WTC11 (cell line): ENCODE data around the gene ITPKA. TPM values are rescaled to one million over a fixed set of nuclear protein-coding genes. Genes with fewer than 3 reads are reported as not detected.

Experiments used
- ATAC-seq: fragments of 200-7000 bp; cut with Tn5 transposase; 2 replicates; pipeline ENCODE4 v1.10.0; 2021; ENCODE audit warnings: mild to moderate bottlenecking, moderate library complexity
- CTCF ChIA-PET: fragments of 300-600 bp; sonication (Branson Sonifier 250); formaldehyde crosslinking; loops from one replicate; lab custom pipeline; 2021; ENCODE audit warnings: antibody characterized with exemption; lab: Charles Lee
- POLR2A ChIA-PET: fragments of 350-600 bp; sonication (Branson Sonifier 250); formaldehyde crosslinking; loops from one replicate; lab custom pipeline; 2021; ENCODE audit warnings: antibody characterized with exemption; lab: Charles Lee
- DNase-seq: peaks from one replicate; pipeline ENCODE4 v3.0.0; 2021; ENCODE audit warnings: low spot score
- H3K27ac Mint-ChIP-seq: 2 replicates; pipeline ENCODE4 v1.8.0; 2021; ENCODE audit warnings: mixed read lengths
- H3K27me3 Mint-ChIP-seq: 2 replicates; pipeline ENCODE4 v1.8.0; 2021; ENCODE audit warnings: low read depth, mild to moderate bottlenecking, moderate library complexity, mixed read lengths
- H3K36me3 Mint-ChIP-seq: 2 replicates; pipeline ENCODE4 v1.8.0; 2021; ENCODE audit warnings: mixed read lengths
- H3K4me1 Mint-ChIP-seq: 2 replicates; pipeline ENCODE4 v1.8.0; 2022; ENCODE audit warnings: mixed read lengths
- H3K4me3 Mint-ChIP-seq: 2 replicates; pipeline ENCODE4 v1.8.0; 2021; ENCODE audit warnings: mild to moderate bottlenecking, moderate library complexity, mixed read lengths
- H3K9me3 Mint-ChIP-seq: 2 replicates; pipeline ENCODE4 v1.8.0; 2021; ENCODE audit warnings: mixed read lengths
- ARID4B ChIP-seq: sonication (generic); formaldehyde crosslinking; IDR thresholded peaks from 2 replicates; pipeline ENCODE4 v1.8.0; 2023; ENCODE audit warnings: missing genetic modification reagents, mild to moderate bottlenecking, borderline replicate concordance
- ATF2 ChIP-seq: sonication (generic); formaldehyde crosslinking; IDR thresholded peaks from 2 replicates; pipeline ENCODE4 v1.8.1; 2022; ENCODE audit warnings: low read depth, missing genetic modification reagents, borderline replicate concordance
- CREM ChIP-seq: sonication (generic); formaldehyde crosslinking; IDR thresholded peaks from 2 replicates; pipeline ENCODE4 v1.8.1; 2022; ENCODE audit warnings: mild to moderate bottlenecking, missing genetic modification reagents, moderate library complexity
- E2F1 ChIP-seq: sonication (generic); formaldehyde crosslinking; IDR thresholded peaks from 2 replicates; pipeline ENCODE4 v1.8.0; 2022; ENCODE audit warnings: mild to moderate bottlenecking, missing genetic modification reagents
- EMX1 ChIP-seq: fragments of 250-450 bp; sonication (Bioruptor Pico); IDR thresholded peaks from 2 replicates; pipeline ENCODE4 v1.8.0; 2021; ENCODE audit warnings: mild to moderate bottlenecking
- FOXJ3 ChIP-seq: sonication (generic); formaldehyde crosslinking; IDR thresholded peaks from 2 replicates; pipeline ENCODE4 v1.9.0; 2021; ENCODE audit warnings: missing genetic modification reagents, mild to moderate bottlenecking, borderline replicate concordance
- FOXP1 ChIP-seq: sonication (generic); formaldehyde crosslinking; IDR thresholded peaks from 2 replicates; pipeline ENCODE4 v1.8.0; 2022; ENCODE audit warnings: missing genetic modification reagents, mild to moderate bottlenecking, moderate library complexity, borderline replicate concordance
- IRF1 ChIP-seq: sonication (generic); formaldehyde crosslinking; IDR thresholded peaks from 2 replicates; pipeline ENCODE4 v1.8.0; 2023; ENCODE audit warnings: missing genetic modification reagents
- KAT7 ChIP-seq: sonication (generic); formaldehyde crosslinking; IDR thresholded peaks from 2 replicates; pipeline ENCODE4 v1.8.1; 2023; ENCODE audit warnings: missing genetic modification reagents, mild to moderate bottlenecking, borderline replicate concordance
- MYBL2 ChIP-seq: sonication (generic); formaldehyde crosslinking; IDR thresholded peaks from 2 replicates; pipeline ENCODE4 v1.8.1; 2023; ENCODE audit warnings: mild to moderate bottlenecking, moderate library complexity, missing genetic modification reagents
- NR3C1 ChIP-seq: sonication (generic); formaldehyde crosslinking; conservative IDR thresholded peaks from 2 replicates; pipeline ENCODE4 v1.8.1; 2023; ENCODE audit warnings: low read depth, mild to moderate bottlenecking, missing genetic modification reagents
- OVOL2 ChIP-seq: fragments of 250-450 bp; sonication (Bioruptor Pico); IDR thresholded peaks from 2 replicates; pipeline ENCODE4 v1.9.0; 2021; ENCODE audit warnings: mild to moderate bottlenecking, borderline replicate concordance
- PRDM15 ChIP-seq: sonication (generic); formaldehyde crosslinking; IDR thresholded peaks from 2 replicates; pipeline ENCODE4 v1.8.0; 2022; ENCODE audit warnings: missing genetic modification reagents
- SMAD3 ChIP-seq: sonication (generic); formaldehyde crosslinking; IDR thresholded peaks from 2 replicates; pipeline ENCODE4 v1.8.0; 2022; ENCODE audit warnings: missing genetic modification reagents, mild to moderate bottlenecking, borderline replicate concordance
- STAT6 ChIP-seq: sonication (generic); formaldehyde crosslinking; conservative IDR thresholded peaks from 2 replicates; pipeline ENCODE4 v1.8.1; 2023; ENCODE audit warnings: mild to moderate bottlenecking, low read depth, missing genetic modification reagents, moderate library complexity
- TEAD4 ChIP-seq: sonication (generic); formaldehyde crosslinking; IDR thresholded peaks from 2 replicates; pipeline ENCODE4 v1.8.0; 2022; ENCODE audit warnings: mild to moderate bottlenecking, missing genetic modification reagents
- ZNF263 ChIP-seq: sonication (generic); formaldehyde crosslinking; IDR thresholded peaks from 2 replicates; pipeline ENCODE4 v1.8.1; 2022; ENCODE audit warnings: low read depth, mild to moderate bottlenecking, moderate library complexity, missing genetic modification reagents
- ZNF396 ChIP-seq: fragments of 250-450 bp; sonication (Bioruptor Pico); IDR thresholded peaks from 2 replicates; pipeline ENCODE4 v1.8.0; 2021; ENCODE audit warnings: mild to moderate bottlenecking, moderate library complexity, borderline replicate concordance
- total RNA-seq: library from RNA; stranded (reverse); gene quantifications from 3 replicates; pipeline ENCODE4 v1.2.3, GENCODE V29; 2021

The ITPKA gene
- total RNA-seq, 1 experiment from 2014 or later: 1.2 TPM

- no peak for DNase-seq
- no peaks in the 10 kb centered on the region for H3K9me3 Mint-ChIP-seq
- CTCF ChIA-PET: interaction anchor here (1.4 kb wide), 1 partner anchor 56 kb away, joined by 5 read pairs; no protein-coding TSS in a partner anchor
- no peaks in the 10 kb centered on the region for H3K4me1 Mint-ChIP-seq
- TF ChIP-seq EMX1: no peak
- no peak for TF ChIP-seq KAT7 (CRISPR knock-in tag)
- TF ChIP-seq IRF1 (CRISPR knock-in tag): no peak
- no peak for TF ChIP-seq NR3C1 (CRISPR knock-in tag)
- no peak for TF ChIP-seq E2F1 (CRISPR knock-in tag)
- POLR2A ChIA-PET: no interaction called here
- H3K36me3 Mint-ChIP-seq: peaks cover 37% of the 10 kb centered on the region
- no peak overlapping the region for H3K4me3 Mint-ChIP-seq
- ATAC-seq: no peak
- no peak overlapping the region for H3K27ac Mint-ChIP-seq
- no peaks in the 10 kb centered on the region for H3K27me3 Mint-ChIP-seq
Measured at GRCh38 chr15:41521614-41522013, 27.9 kb downstream of the ITPKA start.

GRCh38 chr15:41523097-41523496 is 29.4 kb downstream of the ITPKA start:
- no peak for TF ChIP-seq ARID4B
- TF ChIP-seq SMAD3: no peak
- no peak for TF ChIP-seq OVOL2
- no peak for TF ChIP-seq FOXP1
- TF ChIP-seq PRDM15 (CRISPR knock-in tag): no peak
- TF ChIP-seq STAT6: no peak
- no peak for TF ChIP-seq CREM (CRISPR knock-in tag)
- no peak for TF ChIP-seq TEAD4 (CRISPR knock-in tag)
- no peak for TF ChIP-seq FOXJ3 (CRISPR knock-in tag)
- TF ChIP-seq NR3C1 (CRISPR knock-in tag): no peak
- TF ChIP-seq ZNF263: no peak
- no peak for TF ChIP-seq ATF2 (CRISPR knock-in tag)
- no peak for TF ChIP-seq KAT7 (CRISPR knock-in tag)
- TF ChIP-seq MYBL2 (CRISPR knock-in tag): no peak
- no peak for TF ChIP-seq ZNF396 (CRISPR knock-in tag)
- Mint-ChIP-seq H3K4me1 (no peaks in the 10 kb centered on the region), H3K27me3 (no peaks in the 10 kb centered on the region), H3K36me3 (peaks cover 37% of the 10 kb centered on the region), H3K4me3 (no peak overlapping the region), H3K9me3 (no peaks in the 10 kb centered on the region), H3K27ac (no peak overlapping the region)
- DNase-seq (no peak), ATAC-seq (no peak)
- ChIA-PET CTCF (no interaction called here), POLR2A (no interaction called here)
